NCI-H146 treated with DMSO at 0.1 percent for 48 hours (cell line): ENCODE results near the gene ITIH5.
"Not testable (repeated sequence)": the region's sequence is repeated elsewhere in the genome, so short reads cannot be mapped to it uniquely, and the experiment has no call there.

ENCODE experiments used
- DNase-seq: peaks from one replicate; lab custom pipeline; 2025; ENCODE audit not compliant: unreplicated experiment; lab: John Stamatoyannopoulos, UW

Gene ITIH5

DNA sequence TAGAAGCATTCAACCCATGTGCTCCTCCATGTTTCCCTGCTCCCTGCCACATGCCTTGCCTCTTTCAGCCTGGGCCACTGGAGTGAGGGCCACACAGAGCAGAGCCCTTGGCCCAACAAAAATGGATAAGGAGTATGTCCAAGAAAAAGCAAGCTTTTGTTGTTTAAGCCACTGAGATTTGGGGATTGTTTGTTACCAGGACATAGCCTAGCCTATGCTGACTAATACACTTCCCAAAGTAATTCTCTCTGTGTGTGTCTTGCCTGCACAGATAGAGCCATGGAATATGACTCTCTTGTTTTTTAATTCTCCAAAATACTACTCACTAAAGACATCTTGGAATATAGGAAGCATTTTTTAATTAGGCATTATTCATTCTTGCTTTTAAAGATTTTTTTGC is 22.8 kb upstream of the ITIH5 start:
- no peak for DNase-seq

DNA sequence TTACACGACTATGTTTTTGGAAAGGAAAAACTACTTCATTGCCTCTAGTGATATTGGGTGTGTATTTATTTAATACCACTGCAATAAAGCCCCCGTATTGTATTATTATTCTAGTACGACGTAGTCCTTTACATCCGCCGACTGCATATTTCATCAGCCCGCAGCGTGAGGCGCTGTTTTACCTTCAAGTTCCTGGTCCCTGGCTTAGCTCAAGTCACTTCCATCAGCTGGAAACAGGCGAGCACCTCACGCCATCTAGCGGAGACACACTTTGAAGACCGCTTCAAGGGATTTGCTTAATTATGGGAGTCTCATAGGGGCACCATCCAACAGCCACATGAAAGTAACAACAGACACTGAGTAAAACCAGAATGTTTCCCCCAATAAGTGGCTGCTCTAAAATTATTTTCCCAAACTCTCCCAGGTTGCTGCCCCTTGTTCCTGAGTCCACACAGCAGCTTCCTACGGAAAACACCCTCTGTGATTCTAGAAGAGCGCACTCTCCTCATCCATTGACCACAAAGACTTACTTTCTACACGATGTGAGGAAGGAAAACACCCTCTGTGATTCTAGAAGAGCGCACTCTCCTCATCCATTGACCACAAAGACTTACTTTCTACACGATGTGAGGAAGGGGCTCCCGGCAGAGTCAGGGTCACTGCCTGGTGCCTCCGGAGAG is 20.6 kb upstream of the ITIH5 start:
- DNase-seq = peak; percentile 89

DNA sequence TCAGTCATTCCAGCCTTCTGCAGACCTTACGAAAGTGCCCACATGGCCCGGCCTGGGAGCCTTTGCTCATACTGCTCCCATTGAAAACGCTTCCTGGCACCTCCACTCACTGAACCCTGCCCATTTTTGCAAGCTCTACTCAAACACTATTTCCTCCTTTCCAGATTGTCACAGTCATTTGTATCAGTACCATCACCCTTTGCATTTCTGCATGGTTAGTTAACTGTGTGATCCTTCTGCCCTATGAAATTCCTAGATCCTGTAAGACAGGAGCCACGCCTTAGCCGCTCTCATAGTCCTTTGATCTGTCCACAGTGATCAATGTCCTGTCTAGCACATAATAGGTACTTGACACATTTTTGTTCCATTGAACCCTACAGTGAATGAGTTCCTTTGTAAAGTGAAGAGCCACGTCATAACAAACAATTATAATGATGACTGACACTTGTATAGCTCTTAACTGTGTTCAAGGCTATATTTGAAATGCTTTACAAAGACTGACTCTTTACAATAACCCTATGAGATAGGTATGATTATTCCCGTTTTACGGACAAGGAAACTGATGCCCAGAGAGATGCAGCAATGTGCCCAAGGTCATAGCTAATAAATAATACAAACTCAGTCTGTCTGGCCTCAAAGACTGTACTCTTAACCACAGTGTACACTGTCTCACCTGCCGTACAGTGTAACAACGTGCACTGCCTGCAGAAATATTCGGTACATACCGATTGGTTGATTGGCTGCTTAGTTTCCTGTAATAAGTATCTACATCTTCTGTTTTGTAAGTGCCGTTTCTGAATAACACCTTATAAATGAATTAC is 19.8 kb upstream of the ITIH5 start:
- no peak for DNase-seq

DNA sequence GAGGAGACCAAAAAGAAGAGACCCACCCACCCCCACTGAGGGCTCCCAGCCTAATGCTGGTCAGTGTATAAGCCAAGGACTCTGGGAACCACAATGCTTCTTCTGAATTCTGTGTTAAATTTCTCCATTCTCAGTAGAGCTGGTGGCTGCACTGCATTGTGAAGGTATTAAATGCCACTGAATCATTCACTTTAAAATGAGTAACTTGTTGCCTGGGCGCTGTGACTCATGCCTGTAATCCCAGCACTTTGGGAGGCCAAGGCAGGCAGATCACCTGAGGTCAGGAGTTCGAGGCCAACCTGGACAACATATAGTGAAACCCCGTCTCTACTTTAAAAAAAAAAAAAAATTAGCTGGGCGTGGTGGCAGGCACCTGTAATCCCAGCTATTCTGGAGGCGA is 13.3 kb upstream of the ITIH5 start:
- DNase-seq = not testable (repeated sequence)

DNA sequence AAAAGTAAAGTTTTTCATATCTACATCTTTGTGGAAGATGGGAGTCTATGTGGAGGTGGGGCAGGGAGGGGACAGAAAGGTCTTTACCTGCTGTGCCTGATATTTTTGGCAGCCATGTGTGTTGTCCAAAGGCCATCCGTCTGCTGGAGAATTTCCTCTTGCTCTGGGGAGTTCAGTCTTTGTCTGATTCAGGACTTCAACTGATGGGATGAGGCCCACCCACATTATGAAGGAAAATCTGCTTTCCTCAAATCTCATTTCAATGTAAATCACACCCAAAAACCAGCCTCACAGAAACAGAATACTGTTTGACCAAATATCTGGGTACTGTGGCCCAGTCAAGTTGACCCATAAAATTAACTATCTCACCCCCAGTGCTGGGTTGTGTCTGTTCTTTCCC is 12.5 kb upstream of the ITIH5 start:
- DNase-seq = no peak

DNA sequence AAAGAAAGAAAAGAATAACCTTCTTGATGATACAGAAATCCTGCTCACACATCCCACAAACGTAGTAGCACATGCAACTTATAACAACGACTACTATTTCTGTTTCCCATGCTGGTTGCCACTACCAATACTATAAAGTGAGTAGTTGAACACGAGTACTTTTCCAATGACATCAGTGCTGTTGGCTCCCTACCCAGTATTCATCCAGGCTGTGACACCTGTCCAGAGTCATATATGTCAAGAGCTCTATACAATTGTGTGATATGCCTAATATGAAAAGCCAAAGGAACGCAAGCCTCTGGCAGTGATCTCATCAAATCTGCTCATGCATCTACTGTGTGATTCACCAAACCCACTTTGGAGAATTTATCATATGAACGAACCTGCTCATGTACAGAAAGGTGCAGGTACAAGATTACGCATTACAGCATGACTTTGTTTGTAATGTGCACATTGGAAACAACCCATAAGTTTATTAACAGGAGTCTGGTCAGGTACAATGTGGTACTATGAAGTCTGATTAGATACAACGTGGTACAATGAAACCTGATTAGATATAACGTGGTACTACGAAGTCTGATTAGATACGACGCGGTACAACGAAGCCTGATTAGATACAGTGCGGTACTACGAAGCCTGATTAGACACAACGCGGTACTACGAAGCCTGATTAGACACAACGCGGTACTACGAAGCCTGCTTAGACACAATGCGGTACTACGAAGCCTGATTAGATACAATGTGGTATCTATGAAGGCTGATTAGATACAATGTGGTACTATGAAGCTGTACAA is 5.8 kb upstream of the ITIH5 start:
- DNase-seq = no peak

DNA sequence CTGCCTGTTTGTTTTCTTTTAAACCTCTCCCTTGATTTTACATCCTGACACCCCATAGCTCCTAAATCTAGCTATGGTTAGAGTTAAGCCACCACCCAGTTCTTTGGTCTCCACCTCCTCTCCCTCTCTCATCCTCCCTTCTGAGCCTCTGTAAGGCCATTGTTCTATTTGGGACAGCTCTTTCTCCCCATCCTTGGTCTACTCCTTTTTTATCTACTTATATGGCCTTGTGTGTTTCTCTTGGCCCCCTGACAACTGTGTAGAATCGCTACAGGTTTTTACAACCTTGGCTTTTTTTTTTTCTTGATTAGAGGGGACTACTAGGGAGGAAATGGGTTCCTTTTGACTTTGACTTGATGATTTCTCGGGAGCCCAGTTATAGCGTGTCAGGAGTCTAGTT is 3.4 kb upstream of the ITIH5 start:
- no peak for DNase-seq

DNA sequence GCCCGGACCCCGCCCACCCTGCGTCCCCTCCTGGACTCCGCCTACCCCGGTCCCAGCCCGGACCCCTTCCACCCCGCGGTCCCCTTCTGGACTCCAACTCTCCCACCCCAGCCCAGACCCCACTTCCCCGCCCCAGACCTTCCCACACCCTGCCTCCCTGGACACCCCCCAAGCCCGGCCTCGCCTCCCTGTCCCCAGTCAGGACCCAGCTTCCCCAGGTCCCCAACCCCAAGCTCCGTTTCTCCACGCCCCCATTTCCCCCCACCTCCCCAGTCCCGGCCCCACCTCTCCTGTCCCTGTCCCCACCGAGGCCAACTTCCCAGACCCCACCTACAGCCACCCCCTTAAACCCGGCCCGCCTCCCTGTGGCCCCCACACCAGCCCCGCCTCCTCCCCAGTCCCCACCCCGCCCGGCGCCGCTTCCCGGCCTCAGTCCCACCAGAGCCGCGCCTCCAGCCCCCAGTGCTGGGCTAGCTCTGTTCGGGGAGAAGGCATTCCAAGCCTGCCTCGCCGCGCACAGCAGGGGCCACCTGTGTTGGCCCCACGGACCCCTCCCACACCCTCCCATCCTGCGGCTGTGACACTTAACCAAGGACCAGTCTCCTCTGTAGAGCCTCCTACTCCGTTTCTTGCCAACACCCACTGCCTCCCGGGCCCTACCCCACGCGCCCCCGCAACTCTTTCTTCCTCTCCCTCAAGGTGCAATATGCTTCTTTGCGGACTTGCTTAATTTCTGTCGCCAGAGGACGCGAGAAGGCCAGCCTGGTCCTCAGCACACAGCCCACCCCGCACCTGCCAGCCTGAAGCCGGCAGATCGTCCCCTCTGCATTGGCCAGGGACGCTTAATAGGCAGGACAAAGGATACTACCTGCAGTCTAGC is 736 bp upstream of the ITIH5 start:
- no peak for DNase-seq

DNA sequence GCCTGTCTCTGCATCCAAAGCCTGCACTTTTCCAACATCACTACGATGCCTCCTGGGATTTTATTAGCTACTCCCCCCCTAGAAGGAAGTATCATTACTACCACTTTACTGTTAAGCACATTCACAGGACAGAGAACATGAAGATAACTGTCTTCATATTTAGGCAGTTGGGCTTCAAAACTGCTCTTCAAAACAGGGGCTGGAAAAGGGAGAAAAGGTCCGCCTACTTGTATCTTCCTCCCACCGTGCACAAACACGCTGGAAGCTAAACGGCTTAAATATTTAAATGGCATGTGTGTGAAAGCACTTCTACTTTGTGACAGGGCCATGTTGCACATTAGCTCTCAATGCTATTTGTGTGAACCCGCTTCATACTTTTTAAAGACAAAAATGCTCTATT is 999 bp downstream of the ITIH5 start:
- no peak for DNase-seq

DNA sequence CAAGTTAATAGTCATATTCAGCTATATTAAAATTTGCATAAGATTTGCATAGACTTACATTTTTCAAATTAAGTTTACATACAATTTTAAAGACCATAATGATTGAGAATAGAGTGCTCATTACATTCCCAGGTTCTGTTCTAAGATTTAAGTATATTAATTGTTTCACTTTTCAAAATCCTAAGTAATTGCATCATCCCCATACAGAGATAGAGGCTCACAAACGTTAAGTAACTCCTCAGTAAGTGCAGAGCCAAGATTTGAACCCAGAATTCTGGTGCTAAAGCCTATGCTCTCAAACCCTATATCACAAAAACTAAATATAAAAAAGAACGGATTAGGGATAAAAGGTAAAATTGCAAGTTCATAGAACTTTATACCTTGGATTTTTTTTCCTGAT is 2.1 kb downstream of the ITIH5 start:
- no peak for DNase-seq

DNA sequence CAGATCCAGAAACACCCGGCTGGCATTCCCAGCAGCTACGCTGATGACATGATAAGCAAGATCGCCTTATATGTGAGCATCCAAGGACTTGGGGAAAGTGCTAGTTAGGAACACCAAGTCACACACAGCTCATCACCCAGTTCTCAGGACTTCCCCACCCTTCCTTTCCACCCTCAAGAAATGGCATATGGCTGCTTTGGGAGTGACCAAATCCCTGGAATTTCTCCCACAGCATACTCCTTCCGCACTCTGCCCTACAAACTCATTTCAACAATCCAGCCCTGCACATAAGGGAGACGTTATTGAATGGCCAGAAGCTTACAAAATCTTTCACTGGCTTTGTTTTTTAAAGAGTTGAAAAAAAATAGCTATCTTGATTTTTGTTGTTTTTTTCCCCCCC is 4.2 kb downstream of the ITIH5 start:
- no peak for DNase-seq

DNA sequence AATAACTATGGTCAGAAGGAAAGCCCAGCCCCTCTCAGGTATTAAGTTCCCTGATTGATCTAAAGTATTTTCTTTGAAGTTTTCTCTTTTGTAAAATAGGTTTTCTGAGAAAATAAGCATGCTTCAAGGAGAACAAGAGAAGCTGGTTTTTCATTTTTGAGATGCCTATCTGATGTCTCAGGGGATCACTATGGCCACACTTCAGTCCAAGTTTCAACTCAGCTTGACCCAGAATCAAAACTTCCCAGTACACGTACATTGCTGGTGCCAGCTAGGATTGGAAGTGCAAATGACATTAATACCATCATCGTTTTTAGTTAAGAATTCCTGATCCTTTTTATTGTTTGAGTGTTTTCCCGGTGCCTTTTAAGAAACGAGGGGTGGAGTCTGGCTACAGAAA is 7.2 kb downstream of the ITIH5 start:
- no peak for DNase-seq

DNA sequence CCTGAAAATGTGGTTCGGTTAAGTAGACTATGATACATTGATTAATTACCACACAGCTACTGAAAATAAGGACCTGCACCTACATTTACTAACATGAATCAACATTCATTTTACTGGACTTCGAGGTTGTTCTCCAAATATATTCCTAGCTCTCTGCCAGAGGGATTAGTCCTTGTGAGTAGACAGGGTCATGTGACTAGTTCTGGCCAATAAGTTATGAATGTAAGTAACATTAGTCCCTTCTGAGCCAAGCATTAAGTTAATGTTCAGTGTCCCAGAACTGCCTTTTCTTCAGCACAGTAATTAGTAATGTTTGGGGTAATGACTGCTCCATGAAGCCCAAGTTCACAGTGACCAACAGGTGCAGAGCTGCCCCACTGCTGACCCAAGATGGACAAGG is 9.2 kb downstream of the ITIH5 start:
- DNase-seq = no peak

DNA sequence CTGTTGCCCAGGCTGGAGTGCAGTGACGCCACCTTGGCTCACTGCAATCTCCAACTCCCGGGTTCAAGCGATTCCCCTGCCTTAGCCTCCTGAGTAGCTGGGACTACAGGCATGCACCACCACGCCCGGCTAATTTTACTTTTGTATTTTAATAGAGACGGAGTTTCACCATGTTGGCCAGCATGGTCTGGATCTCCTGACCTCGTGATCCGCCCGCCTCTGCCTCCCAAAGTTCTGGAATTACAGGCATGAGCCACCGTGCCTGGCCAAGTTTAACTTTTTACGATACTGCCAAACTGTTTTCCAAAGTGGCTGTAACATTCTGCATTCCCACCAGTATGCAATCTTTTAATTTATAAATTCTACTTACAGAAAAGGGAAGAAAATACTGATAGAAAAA is 9.7 kb downstream of the ITIH5 start:
- not testable (repeated sequence) for DNase-seq

DNA sequence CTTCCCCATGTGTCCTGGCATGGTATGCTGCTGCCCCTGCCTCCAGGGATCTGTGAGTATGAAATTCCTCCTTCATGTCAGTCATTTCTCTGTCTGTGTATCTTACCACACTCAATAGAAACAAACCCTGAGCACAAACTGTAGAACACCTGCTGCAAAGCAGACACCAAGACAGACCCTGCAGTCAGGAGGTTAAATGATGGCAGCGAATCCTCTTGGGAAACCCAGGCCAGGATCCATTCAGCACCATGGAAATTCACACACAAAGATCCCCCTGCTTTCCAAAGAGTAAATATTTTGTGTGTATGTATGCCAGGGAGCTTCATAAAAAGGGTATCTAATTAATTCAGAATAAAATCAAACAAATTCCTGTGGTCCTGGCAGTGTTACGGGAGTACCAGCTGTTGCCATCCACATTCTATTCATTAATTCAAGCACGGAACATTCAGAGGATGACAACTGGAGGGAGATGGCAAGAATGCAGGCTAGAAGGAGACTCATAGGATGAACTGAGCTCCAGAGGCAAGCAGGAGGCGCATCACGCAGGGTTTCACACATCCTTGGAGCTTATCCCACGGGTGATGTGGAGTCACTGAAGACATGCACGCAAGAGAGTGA is 14.8 kb downstream of the ITIH5 start:
- no peak for DNase-seq

DNA sequence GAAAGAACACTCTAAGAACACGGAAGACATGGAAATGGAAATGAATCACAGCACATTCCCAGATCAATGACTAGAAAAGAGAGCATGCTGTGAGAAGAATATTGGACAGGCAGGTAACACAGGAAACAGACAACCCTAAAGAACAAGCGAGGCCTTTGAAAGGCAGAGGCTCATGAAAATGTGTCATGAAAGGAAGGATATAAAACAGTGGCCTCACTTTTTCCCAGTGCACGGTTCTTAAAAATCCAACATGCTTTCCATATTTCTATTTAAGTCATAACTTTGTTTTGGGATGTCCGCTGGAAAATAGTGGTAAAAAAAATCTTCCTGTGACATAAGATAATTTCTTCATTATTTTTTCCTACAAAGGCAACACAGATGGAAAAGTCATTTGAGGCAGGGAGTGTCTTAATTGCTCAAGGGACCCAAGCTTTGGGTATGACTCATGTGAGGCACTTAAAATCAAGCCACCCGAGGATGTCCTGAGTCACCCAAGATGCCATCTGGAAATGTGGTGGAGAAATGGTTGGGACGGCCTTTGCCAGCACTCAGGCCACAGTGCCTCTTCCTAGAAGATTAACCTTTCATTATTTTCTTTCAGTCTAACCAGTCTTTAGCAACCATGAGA is 17.0 kb downstream of the ITIH5 start:
- DNase-seq = no peak

DNA sequence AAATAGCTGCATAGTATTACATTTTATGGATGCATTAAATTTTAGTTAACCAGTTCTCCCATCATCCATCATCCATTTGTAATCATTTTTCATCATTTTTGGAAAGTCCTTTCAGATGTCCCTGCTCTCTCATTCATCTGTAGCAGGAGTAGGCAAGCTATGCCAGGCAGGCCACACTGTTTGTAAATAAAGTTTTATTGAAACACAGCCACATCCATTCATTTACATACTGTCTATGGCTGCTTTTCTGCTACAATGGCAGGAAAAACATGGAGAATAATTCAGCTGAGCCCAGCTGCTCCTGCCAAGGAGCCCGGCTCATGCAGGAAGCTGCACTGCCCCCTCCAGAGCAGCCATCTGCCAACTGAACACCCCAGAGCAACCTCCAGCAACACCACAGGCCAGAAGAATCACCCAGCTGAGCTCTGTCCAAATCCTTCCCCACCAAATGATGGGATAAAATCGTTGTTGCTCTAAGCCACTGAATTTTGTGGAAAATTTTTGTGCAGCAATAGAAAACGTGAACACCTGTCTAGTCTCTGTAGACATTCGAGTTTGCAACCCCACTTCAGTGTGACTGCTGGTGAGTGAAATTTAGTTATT is 19.6 kb downstream of the ITIH5 start:
- no peak for DNase-seq

DNA sequence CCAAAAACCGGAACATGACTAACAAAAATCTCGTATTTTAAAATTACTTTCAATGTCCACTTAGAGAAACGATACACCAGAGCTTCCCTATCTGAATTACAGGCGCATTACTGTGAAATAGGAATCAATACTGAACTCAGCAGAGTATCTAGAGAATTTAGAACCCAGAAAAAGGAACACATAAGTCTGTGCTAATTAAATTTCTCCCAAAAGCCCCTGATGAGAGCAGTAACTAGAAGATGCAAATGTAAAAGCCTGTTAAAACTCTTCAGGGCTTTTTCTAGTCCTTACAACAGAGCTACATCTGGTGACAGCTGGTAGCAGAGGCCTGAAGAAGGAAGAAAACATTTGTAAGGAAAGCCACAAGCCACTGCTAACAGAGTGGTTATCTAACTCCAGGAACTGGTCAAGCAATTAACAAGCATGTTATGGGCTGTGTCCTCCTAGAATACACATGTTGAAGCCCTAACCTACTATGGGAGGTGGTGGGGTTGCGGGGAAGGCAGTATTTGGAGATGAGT is 24.2 kb downstream of the ITIH5 start:
- DNase-seq = no peak

DNA sequence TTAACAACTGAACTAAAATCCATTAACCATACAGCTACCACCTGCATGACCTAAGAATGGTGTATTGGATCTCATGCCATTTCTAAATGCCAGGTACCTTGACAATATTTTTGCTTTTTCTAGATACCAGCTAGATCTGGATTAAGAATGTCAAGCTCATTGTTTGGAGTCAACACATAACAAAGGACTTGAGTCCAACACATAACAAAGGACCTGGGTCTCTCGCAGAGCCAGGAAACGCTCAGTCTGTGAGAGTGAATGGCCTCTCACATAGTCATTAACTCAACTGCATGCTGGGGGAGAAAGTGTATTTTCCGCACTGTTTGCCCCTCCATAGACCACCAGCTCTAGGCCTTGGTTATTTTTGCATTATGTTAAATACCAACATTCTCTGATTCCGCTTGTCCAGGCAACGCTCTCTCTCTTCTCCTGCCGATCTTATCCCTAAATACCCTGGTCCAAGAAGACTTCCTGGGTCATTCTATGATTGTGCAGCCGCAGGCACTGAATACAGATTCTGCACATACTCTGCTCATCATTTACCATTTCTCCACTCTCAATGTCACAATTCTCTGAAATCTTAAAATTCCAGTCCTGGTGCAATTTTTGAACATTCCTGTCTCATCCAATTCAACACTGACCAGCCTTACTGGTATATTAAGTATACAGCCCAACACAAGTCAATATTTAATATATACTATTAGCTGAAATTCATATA is 31.2 kb downstream of the ITIH5 start:
- DNase-seq = no peak
